A673 (cell line): ENCODE results near the gene ZNF500. TPM values are rescaled to one million over a fixed set of nuclear protein-coding genes. Genes with fewer than 3 reads are reported as not detected.

Experiments
- BruUV-seq: library from RNA; stranded (reverse); fragments of 400-500 nt; replicated peaks from 2 replicates; lab custom pipeline; 2021; lab: Mats Ljungman, UMichigan
- CTCF ChIA-PET: fragments of 300-600 bp; sonication (Branson Sonifier 250); formaldehyde crosslinking; loops from one replicate; lab custom pipeline; 2022; ENCODE audit warnings: antibody characterized with exemption; lab: Charles Lee
- POLR2A ChIA-PET: fragments of 300-600 bp; sonication (Branson Sonifier 250); formaldehyde crosslinking; loops from one replicate; lab custom pipeline; 2022; ENCODE audit warnings: antibody characterized with exemption; ENCODE audit not compliant: low non-redundant PET; lab: Charles Lee
- DNase-seq: peaks from one replicate; pipeline ENCODE4 v3.0.0-alpha.2; 2015; ENCODE audit warnings: low spot score
- H3K27ac ChIP-seq: fragments of 200-600 bp; sonication (generic); 2 replicates; pipeline ENCODE4 v1.5.1; 2016; ENCODE audit warnings: mixed run types, low read depth, mild to moderate bottlenecking, mixed read lengths, antibody characterized with exemption, low read length; ENCODE audit not compliant: poor library complexity, severe bottlenecking
- H3K27me3 ChIP-seq: fragments of 200-600 bp; sonication (generic); replicated peaks from 2 replicates; pipeline ENCODE4 v1.6.1; 2017; ENCODE audit warnings: mixed run types, low read depth, mild to moderate bottlenecking, mixed read lengths, antibody characterized with exemption, low read length; ENCODE audit not compliant: insufficient read depth, poor library complexity
- H3K36me3 ChIP-seq: fragments of 200-600 bp; sonication (generic); 2 replicates; pipeline ENCODE4 v1.6.1; 2016; ENCODE audit warnings: mixed run types, mild to moderate bottlenecking, mixed read lengths, antibody characterized with exemption, low read length; ENCODE audit not compliant: insufficient read depth, poor library complexity, severe bottlenecking
- H3K4me1 ChIP-seq: fragments of 200-600 bp; sonication (generic); 2 replicates; pipeline ENCODE4 v1.6.1; 2017; ENCODE audit warnings: mixed run types, mild to moderate bottlenecking, mixed read lengths, antibody characterized with exemption, low read length; ENCODE audit not compliant: insufficient read depth, poor library complexity, severe bottlenecking
- H3K4me3 ChIP-seq: fragments of 200-600 bp; sonication (generic); 2 replicates; pipeline ENCODE4 v1.5.1; 2016; ENCODE audit warnings: low read depth, mixed run types, mild to moderate bottlenecking, mixed read lengths, low read length; ENCODE audit not compliant: poor library complexity, severe bottlenecking
- H3K9me3 ChIP-seq: fragments of 200-600 bp; sonication (generic); 2 replicates; pipeline ENCODE4 v1.6.1; 2016; ENCODE audit warnings: mixed run types, low read depth, mild to moderate bottlenecking, mixed read lengths, antibody characterized with exemption, low read length; ENCODE audit not compliant: poor library complexity, severe bottlenecking
- CTCF ChIP-seq: fragments of 300-800, 200-600 bp; sonication (generic); conservative IDR thresholded peaks from 2 replicates; pipeline ENCODE4 v1.5.1; 2017; ENCODE audit warnings: low read depth, mild to moderate bottlenecking, antibody characterized with exemption, low read length, moderate library complexity, mixed read lengths
- EZH2 ChIP-seq: fragments of 200-600 bp; sonication (generic); IDR thresholded peaks from 2 replicates; pipeline ENCODE4 v1.6.1; 2017; ENCODE audit warnings: borderline replicate concordance, low read depth, mild to moderate bottlenecking, mixed read lengths, antibody characterized with exemption, low read length; ENCODE audit not compliant: poor library complexity, severe bottlenecking
- intact Hi-C: fragments of 100-400 bp; cut with micrococcal nuclease; formaldehyde crosslinking; loops from one replicate; pipeline ENCODE4 v1.10.0; 2022; ENCODE audit not compliant: unreplicated experiment
- total RNA-seq: library from RNA; stranded (reverse); gene quantifications from 2 replicates; pipeline ENCODE4 v1.2.3, GENCODE V29; 2021

ZNF500 gene
- total RNA-seq, 1 experiment from 2014 or later: 16.8 TPM

- no TSS peak for BruUV-seq
These were observed 3.2 kb downstream of the ZNF500 start for GRCh38 chr16:4763791-4764190.

GRCh38 chr16:4762205-4762604 is 4.8 kb downstream of the ZNF500 start:
- Histone ChIP-seq H3K9me3 (no peaks in the 10 kb centered on the region), H3K4me1 (peaks cover 6% of the 10 kb centered on the region), H3K36me3 (peaks cover 57% of the 10 kb centered on the region), H3K4me3 (no peak overlapping the region), H3K27me3 (no peaks in the 10 kb centered on the region), H3K27ac (no peak overlapping the region)
- BruUV-seq: no TSS peak
- ChIA-PET CTCF (no interaction called here), POLR2A (no interaction called here)
- no peak for DNase-seq
- intact Hi-C loops: no loop called here
- TF ChIP-seq CTCF: no peak
- no peak for TF ChIP-seq EZH2

More at GRCh38 chr16:4763791-4764190, 3.2 kb downstream of the ZNF500 start:
- no peaks in the 10 kb centered on the region for H3K27me3 ChIP-seq
- no peak overlapping the region for H3K27ac ChIP-seq
- H3K9me3 ChIP-seq: no peaks in the 10 kb centered on the region
- intact Hi-C loops: no loop called here
- ChIA-PET POLR2A (no interaction called here), CTCF (no interaction called here)
- no peak for DNase-seq
- peaks cover 13% of the 10 kb centered on the region for H3K4me1 ChIP-seq
- no peak overlapping the region for H3K4me3 ChIP-seq
- TF ChIP-seq EZH2: no peak
- TF ChIP-seq CTCF: no peak
- H3K36me3 ChIP-seq: peaks cover 49% of the 10 kb centered on the region

GRCh38 chr16:4760221-4760910 is 6.6 kb downstream of the ZNF500 start:
- intact Hi-C loops: no loop called here
- Histone ChIP-seq H3K27ac (no peak overlapping the region), H3K4me3 (no peak overlapping the region), H3K27me3 (no peaks in the 10 kb centered on the region), H3K9me3 (no peaks in the 10 kb centered on the region), H3K36me3 (peaks cover 60% of the 10 kb centered on the region), H3K4me1 (no peaks in the 10 kb centered on the region)
- POLR2A ChIA-PET: no interaction called here
- BruUV-seq: no TSS peak
- TF ChIP-seq EZH2 (no peak), CTCF (no peak)
- no peak for DNase-seq
- CTCF ChIA-PET: no interaction called here
